ENCODE data around the gene SOX6. TPM values are rescaled to one million over a fixed set of nuclear protein-coding genes. Genes with fewer than 3 reads are reported as not detected.

SOX6 gene
- total RNA-seq, 1 donor from 2014 or later, result 13.2 TPM

GRCh38 chr11:16335236-16335962, 20.9 kb downstream of the SOX6 start:
- no peak overlapping the region for H3K4me3 ChIP-seq (ENCODE audit: insufficient read depth, low read depth, low read length)
- H3K4me1 ChIP-seq (ENCODE audit: insufficient read depth, low read length), result no peaks in the 10 kb centered on the region
- Mint-ChIP-seq H3K4me3 (ENCODE audit: unreplicated experiment) (no peak overlapping the region), H3K27me3 (ENCODE audit: low read depth, unreplicated experiment) (no peaks in the 10 kb centered on the region), H3K4me1 (ENCODE audit: low read depth, unreplicated experiment) (peaks cover 7% of the 10 kb centered on the region), H3K27ac (ENCODE audit: unreplicated experiment) (no peak overlapping the region), H3K36me3 (ENCODE audit: low read depth, unreplicated experiment) (no peaks in the 10 kb centered on the region), H3K9me3 (ENCODE audit: unreplicated experiment) (no peaks in the 10 kb centered on the region)
- no peaks in the 10 kb centered on the region for H3K9me3 ChIP-seq (ENCODE audit: insufficient read depth, low read depth, low read length)
- DNase-seq (ENCODE audit: low read depth) (no peak), FAIRE-seq (no peak)
- no peaks in the 10 kb centered on the region for H3K36me3 ChIP-seq (ENCODE audit: insufficient read depth, low read length)
- no peak overlapping the region for H2AFZ ChIP-seq (ENCODE audit: low read depth, low read length)
- H4K20me1 ChIP-seq (ENCODE audit: insufficient read depth, low read length), result no peaks in the 10 kb centered on the region
- no peak overlapping the region for H3K27ac ChIP-seq (ENCODE audit: low read depth, low read length)
- H3K9ac ChIP-seq (ENCODE audit: low read length), result no peak overlapping the region
- no peak for TF ChIP-seq CTCF (IDR thresholded peaks at IDR 0.05; ENCODE audit: insufficient read depth, low read depth, low read length)
- H3K27me3 ChIP-seq (ENCODE audit: insufficient read depth, low read length), result no peaks in the 10 kb centered on the region
- H3K79me2 ChIP-seq (ENCODE audit: insufficient read depth, low read length), result no peaks in the 10 kb centered on the region
- H3K4me2 ChIP-seq (ENCODE audit: low read length), result no peak overlapping the region

- Histone ChIP-seq H4K20me1 (ENCODE audit: insufficient read depth, low read length) (no peaks in the 10 kb centered on the region), H3K27me3 (ENCODE audit: insufficient read depth, low read length) (no peaks in the 10 kb centered on the region), H3K79me2 (ENCODE audit: insufficient read depth, low read length) (no peaks in the 10 kb centered on the region), H3K9ac (ENCODE audit: low read length) (no peak overlapping the region), H3K4me3 (ENCODE audit: insufficient read depth, low read depth, low read length) (no peak overlapping the region), H3K36me3 (ENCODE audit: insufficient read depth, low read length) (no peaks in the 10 kb centered on the region), H2AFZ (ENCODE audit: low read depth, low read length) (no peak overlapping the region), H3K27ac (ENCODE audit: low read depth, low read length) (no peak overlapping the region), H3K4me2 (ENCODE audit: low read length) (no peak overlapping the region), H3K4me1 (ENCODE audit: insufficient read depth, low read length) (no peaks in the 10 kb centered on the region), H3K9me3 (ENCODE audit: insufficient read depth, low read depth, low read length) (no peaks in the 10 kb centered on the region)
- Mint-ChIP-seq H3K36me3 (ENCODE audit: low read depth, unreplicated experiment) (no peaks in the 10 kb centered on the region), H3K4me3 (ENCODE audit: unreplicated experiment) (no peak overlapping the region), H3K27ac (ENCODE audit: unreplicated experiment) (no peak overlapping the region), H3K9me3 (ENCODE audit: unreplicated experiment) (peaks cover 4% of the 10 kb centered on the region), H3K27me3 (ENCODE audit: low read depth, unreplicated experiment) (no peaks in the 10 kb centered on the region), H3K4me1 (ENCODE audit: low read depth, unreplicated experiment) (peaks cover 3% of the 10 kb centered on the region)
- FAIRE-seq, result no peak
- no peak for TF ChIP-seq CTCF (IDR thresholded peaks at IDR 0.05; ENCODE audit: insufficient read depth, low read depth, low read length)
- no peak for TF ChIP-seq EZH2 (IDR thresholded peaks at IDR 0.05; ENCODE audit: insufficient read depth, low read length)
- DNase-seq (ENCODE audit: low read depth), result peak; percentile 26
Measured at GRCh38 chr11:16326679-16327297, 29.6 kb downstream of the SOX6 start.

- H3K9ac ChIP-seq (ENCODE audit: low read length), result no peak overlapping the region
- no peak overlapping the region for H3K4me3 ChIP-seq (ENCODE audit: insufficient read depth, low read depth, low read length)
- no peaks in the 10 kb centered on the region for H3K9me3 ChIP-seq (ENCODE audit: insufficient read depth, low read depth, low read length)
- H3K36me3 Mint-ChIP-seq (ENCODE audit: low read depth, unreplicated experiment), result no peaks in the 10 kb centered on the region
- no peak for DNase-seq (ENCODE audit: low read depth)
- H4K20me1 ChIP-seq (ENCODE audit: insufficient read depth, low read length), result no peaks in the 10 kb centered on the region
- H3K4me2 ChIP-seq (ENCODE audit: low read length), result no peak overlapping the region
- H3K9me3 Mint-ChIP-seq (ENCODE audit: unreplicated experiment), result peaks cover 4% of the 10 kb centered on the region
- no peaks in the 10 kb centered on the region for H3K4me1 ChIP-seq (ENCODE audit: insufficient read depth, low read length)
- peaks cover 11% of the 10 kb centered on the region for H3K4me1 Mint-ChIP-seq (ENCODE audit: low read depth, unreplicated experiment)
- H2AFZ ChIP-seq (ENCODE audit: low read depth, low read length), result no peak overlapping the region
- no peak overlapping the region for H3K4me3 Mint-ChIP-seq (ENCODE audit: unreplicated experiment)
- no peaks in the 10 kb centered on the region for H3K79me2 ChIP-seq (ENCODE audit: insufficient read depth, low read length)
- no peaks in the 10 kb centered on the region for H3K36me3 ChIP-seq (ENCODE audit: insufficient read depth, low read length)
- TF ChIP-seq EZH2 (IDR thresholded peaks at IDR 0.05; ENCODE audit: insufficient read depth, low read length), result no peak
- TF ChIP-seq CTCF (IDR thresholded peaks at IDR 0.05; ENCODE audit: insufficient read depth, low read depth, low read length), result no peak
- H3K27me3 Mint-ChIP-seq (ENCODE audit: low read depth, unreplicated experiment), result no peaks in the 10 kb centered on the region
- no peak for FAIRE-seq
- H3K27ac ChIP-seq (ENCODE audit: low read depth, low read length), result no peak overlapping the region
- H3K27ac Mint-ChIP-seq (ENCODE audit: unreplicated experiment), result no peak overlapping the region
- H3K27me3 ChIP-seq (ENCODE audit: insufficient read depth, low read length), result no peaks in the 10 kb centered on the region
Measured at GRCh38 chr11:16322190-16322589, 34.2 kb downstream of the SOX6 start.

All from astrocyte (in vitro differentiated cells and primary cell).